GM19238 (cell line): ENCODE measurements around the gene NRN1L.

Experiments used
- DNase-seq: peaks from one replicate; pipeline ENCODE4 v3.0.0; 2011; ENCODE audit warnings: low spot score; ENCODE audit not compliant: insufficient read length

The NRN1L gene

GRCh38 chr16:67915831-67916723, 31.4 kb downstream of the NRN1L start:
- DNase-seq = no peak

GRCh38 chr16:67917140-67917851, 32.6 kb downstream of the NRN1L start:
- DNase-seq = no peak

DNA sequence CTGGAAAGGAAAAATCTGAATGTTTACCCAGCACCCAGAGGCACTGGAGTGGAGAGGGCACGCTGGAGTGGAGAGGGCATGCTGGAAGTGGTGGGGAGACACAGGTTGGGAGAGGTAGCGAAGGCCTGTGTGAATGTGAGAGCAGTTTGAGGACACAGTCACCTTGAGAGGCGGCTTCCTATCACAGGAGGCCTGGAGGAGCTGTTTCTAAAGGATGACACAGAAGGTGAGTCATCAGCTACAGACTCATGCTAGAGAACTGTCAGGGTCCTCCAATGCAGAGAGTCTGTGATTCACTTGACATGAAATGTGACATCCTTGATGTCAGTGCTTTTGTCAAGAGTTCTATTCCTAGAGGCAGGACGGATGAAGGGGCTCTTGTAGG, 33.2 kb downstream of the NRN1L start:
- no peak for DNase-seq

GRCh38 chr16:67919622-67920221, 35.0 kb downstream of the NRN1L start:
- DNase-seq = no peak

GRCh38 chr16:67922221-67922620, 37.5 kb downstream of the NRN1L start:
- no peak for DNase-seq

DNA sequence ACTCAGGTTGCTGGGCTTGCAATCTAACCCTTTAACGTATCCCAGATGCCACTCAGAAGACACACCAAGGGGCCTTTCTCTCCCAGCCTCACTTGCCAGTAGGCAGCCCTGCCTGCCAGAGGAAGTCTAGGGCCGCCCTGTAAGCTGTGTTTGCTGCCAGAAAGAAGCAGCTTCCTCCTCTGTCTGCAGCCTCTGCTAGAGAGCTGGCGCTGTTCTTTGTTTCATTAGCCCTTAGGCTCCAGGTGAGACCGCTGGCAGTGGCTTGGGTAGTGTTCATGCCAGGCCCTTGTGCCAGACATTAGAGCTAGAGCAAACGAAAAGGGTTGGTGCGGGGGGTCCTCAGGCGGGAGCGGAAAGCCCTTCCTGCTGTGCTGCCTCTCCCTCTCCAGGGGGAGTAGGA, 38.1 kb downstream of the NRN1L start:
- DNase-seq = no peak

- no peak for DNase-seq
Observed at GRCh38 chr16:67923414-67924116, 38.9 kb downstream of the NRN1L start.

GRCh38 chr16:67924140-67924906, 39.6 kb downstream of the NRN1L start:
- no peak for DNase-seq

DNA sequence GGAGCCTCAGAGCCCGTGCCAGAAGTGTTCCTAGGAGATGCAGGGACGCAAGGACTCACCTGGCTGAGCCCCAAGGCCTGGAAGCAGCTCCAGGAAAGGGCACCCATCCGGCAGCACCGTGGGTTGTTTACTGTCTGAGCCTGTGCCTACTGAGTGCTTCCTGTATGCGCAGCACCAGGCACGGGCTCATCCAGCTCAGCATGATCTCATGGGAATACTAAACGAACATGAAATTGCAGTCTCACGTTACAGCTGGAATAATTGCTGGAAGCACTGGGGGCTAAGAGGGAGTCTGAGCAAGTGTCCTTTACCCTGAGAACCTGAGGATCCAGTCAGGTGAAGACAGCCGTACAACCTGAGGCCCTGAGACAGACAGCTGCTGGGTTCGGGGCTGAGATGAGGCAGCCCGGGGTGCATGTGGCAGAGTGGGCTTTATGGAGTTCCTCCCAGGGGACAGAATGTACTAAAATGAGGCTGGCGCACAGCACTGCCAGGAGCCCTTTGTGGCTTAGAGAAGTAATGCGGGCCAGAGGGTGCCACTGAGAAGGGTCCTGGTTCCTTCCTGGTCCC, 41.6 kb downstream of the NRN1L start:
- DNase-seq = no peak

- DNase-seq = no peak
Observed at GRCh38 chr16:67927131-67927941, 42.7 kb downstream of the NRN1L start.

DNA sequence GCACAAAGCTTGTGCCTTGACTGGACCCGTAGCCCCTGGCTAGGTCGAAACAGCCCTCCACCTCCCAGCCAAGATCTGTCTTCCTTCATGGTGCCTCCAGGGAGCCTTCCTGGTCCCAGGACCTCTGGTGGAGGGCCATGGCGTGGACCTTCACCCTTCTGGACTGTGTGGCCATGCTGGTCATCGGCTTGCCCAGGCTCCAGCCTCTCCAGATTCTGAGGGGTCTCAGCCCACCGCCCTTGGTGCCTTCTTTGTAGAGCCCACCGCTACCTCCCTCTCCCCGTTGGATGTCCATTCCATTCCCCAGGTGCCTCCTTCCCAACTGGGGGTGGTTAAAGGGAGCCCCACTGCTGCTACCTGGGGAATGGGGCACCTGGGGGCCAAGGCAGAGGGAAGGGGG, 43.5 kb downstream of the NRN1L start:
- no peak for DNase-seq

DNA sequence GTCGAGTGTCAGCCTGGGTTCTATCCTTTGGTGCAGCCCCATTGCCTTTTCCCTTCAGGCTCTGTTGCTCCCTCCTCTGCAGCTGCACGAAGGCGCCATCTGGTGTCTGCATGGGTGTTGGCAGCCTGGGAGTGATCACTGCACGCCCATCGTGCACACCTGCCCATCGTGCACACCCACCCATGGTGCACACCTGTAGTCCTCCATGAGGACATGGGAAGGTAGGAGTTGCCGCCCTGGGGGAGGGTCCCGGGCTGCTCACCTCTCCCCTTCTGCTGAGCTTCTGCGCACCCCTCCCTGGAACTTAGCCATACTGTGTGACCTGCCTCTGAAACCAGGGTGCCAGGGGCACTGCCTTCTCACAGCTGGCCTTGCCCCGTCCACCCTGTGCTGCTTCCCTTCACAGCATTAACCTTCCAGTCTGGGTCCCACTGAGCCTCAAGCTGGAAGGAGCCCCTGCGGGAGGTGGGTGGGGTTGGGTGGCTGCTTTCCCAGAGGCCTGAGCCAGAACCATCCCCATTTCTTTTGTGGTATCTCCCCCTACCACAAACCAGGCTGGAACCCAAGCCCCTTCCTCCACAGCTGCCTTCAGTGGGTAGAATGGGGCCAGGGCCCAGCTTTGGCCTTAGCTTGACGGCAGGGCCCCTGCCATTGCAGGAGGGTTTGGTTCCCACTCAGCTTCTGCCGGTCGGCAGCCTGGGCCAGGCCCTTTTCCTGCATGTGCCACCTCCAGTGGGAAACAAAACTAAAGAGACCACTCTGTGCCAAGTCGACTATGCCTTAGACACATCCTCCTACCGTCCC, 44.1 kb downstream of the NRN1L start:
- DNase-seq = peak; percentile 77

GRCh38 chr16:67930191-67930590, 45.5 kb downstream of the NRN1L start:
- no peak for DNase-seq

- no peak for DNase-seq
Observed at GRCh38 chr16:67930678-67931211, 46.1 kb downstream of the NRN1L start.

DNA sequence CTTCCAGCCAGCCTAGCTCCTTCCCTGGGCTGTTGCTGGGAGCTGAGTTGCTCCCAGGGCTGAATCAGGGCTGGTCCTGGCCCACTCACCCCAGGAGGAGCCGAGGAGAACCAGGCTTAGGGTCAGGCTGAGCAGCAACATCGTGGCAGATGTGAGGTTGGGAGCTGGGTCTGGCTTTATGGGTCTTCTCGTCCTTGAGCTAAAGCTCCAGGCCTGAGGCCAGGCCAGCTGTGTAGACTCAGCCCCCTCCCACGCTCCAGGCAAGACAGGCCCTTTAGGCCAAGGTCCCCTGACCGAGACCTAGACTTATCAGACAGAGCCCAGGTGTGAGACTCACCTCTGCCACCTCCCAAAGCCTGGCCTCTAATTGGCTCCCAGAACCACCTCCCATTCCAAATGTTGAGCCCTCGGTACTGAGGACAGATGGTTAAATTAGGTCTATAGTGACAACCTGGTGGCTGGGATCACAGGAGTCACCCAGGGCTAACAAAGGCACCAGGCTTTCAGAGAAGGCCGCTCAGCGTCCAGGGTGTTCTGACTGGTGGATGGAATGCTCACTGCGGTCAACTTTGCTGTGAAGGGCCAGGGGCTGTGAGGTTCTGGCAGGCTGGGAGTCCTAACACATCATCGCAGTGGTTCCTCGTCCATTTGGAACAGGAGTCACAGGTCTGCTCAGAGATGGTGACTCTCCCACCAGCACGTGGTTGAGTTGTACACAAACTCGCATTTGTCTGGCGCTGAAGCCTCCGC, 47.2 kb downstream of the NRN1L start, which contains the start of gene CTRL:
TSS of gene CTRL (minus strand) at position 151 of the 750 bp plus-strand sequence. CDS start at position 141, 10 bp downstream.
- no peak for DNase-seq

DNA sequence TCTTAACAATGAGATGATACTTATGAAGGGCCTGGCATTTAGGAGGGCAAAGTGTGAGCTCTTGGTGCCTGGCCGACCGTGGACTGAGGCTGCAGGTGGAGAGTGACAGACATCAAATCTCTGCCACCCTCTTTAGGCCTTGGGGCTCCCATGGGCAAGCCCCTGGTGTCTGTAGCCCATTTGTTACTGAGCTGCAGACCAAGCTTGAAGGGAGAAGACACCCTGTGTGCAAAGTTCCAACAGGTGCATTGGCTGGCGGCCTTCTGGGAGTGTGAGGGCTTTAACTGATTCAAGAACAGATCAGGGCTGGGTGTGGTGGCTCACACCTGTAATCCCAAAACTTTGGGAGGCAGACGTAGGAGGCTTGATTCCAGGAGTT, 47.8 kb downstream of the NRN1L start:
- DNase-seq = no peak

- DNase-seq = no peak
Observed at GRCh38 chr16:67933805-67934204, 49.1 kb downstream of the NRN1L start.
